Keratinocyte (primary cell): ENCODE results near the gene IL1RL2. TPM values are rescaled to one million over a fixed set of nuclear protein-coding genes. Genes with fewer than 3 reads are reported as not detected.

Source experiments
- DNase-seq: peaks from one replicate; pipeline ENCODE4 v3.0.0-alpha.2; 2011; ENCODE audit warnings: low read depth, missing footprints, low spot score
- FAIRE-seq: peaks from 2 replicates; lab custom pipeline; 2011; peaks lifted over from hg19 to GRCh38; lab: Jason Lieb, UNC
- H2AFZ ChIP-seq: 2 replicates; pipeline ENCODE4 v1.6.0; 2012; ENCODE audit warnings: low read length, control low read depth, inconsistent platforms; ENCODE audit not compliant: control insufficient read depth
- H3K27ac ChIP-seq: 2 replicates; pipeline ENCODE4 v1.5.1; 2011; ENCODE audit warnings: low read length; ENCODE audit not compliant: control insufficient read depth, insufficient read depth
- H3K27me3 ChIP-seq: 3 replicates; pipeline ENCODE4 v1.6.0; 2011; ENCODE audit warnings: low read length; ENCODE audit not compliant: control insufficient read depth, insufficient read depth; ENCODE audit errors: extremely low read depth
- H3K36me3 ChIP-seq, 2 experiments: 2 replicates in 1 of 2; 3 replicates in 1 of 2; pipeline ENCODE4 v1.5.1; 2011; ENCODE audit warnings: low read length in 2 of 2, mild to moderate bottlenecking in 1 of 2; ENCODE audit not compliant: control insufficient read depth in 2 of 2, insufficient read depth in 2 of 2; ENCODE audit errors: extremely low read depth in 1 of 2
- H3K4me1 ChIP-seq: 3 replicates; pipeline ENCODE4 v1.5.1; 2011; ENCODE audit warnings: low read length; ENCODE audit not compliant: control insufficient read depth, insufficient read depth; ENCODE audit errors: extremely low read depth
- H3K4me2 ChIP-seq: 3 replicates; pipeline ENCODE4 v1.6.0; 2011; ENCODE audit warnings: low read depth, low read length; ENCODE audit not compliant: control insufficient read depth, insufficient read depth; ENCODE audit errors: extremely low read depth
- H3K4me3 ChIP-seq, 3 experiments: fragments of 200-600 bp in 1 of 3; sonication (generic) in 1 of 3; 2 replicates in 2 of 3; 3 replicates in 1 of 3; pipeline ENCODE4 v1.5.1; 2011 to 2016; ENCODE audit warnings: low read length in 3 of 3, mild to moderate bottlenecking in 3 of 3, control low read depth in 2 of 3, inconsistent platforms in 1 of 3, low read depth in 1 of 3, mixed read lengths in 1 of 3, mixed run types in 1 of 3, moderate library complexity in 1 of 3; ENCODE audit not compliant: control insufficient read depth in 2 of 3, insufficient read depth in 2 of 3; ENCODE audit errors: extremely low read depth in 1 of 3
- H3K79me2 ChIP-seq: 2 replicates; pipeline ENCODE4 v1.6.0; 2012; ENCODE audit warnings: low read length; ENCODE audit not compliant: control insufficient read depth, insufficient read depth
- H3K9ac ChIP-seq: 3 replicates; pipeline ENCODE4 v1.6.0; 2011; ENCODE audit warnings: low read length; ENCODE audit not compliant: control insufficient read depth, insufficient read depth; ENCODE audit errors: extremely low read depth
- H3K9me1 ChIP-seq: 3 replicates; pipeline ENCODE4 v1.6.0; 2011; ENCODE audit warnings: low read length; ENCODE audit not compliant: control insufficient read depth, insufficient read depth; ENCODE audit errors: extremely low read depth
- H3K9me3 ChIP-seq: 2 replicates; pipeline ENCODE4 v1.5.1; 2012; ENCODE audit warnings: low read depth, low read length; ENCODE audit not compliant: control insufficient read depth
- H4K20me1 ChIP-seq: 3 replicates; pipeline ENCODE4 v1.6.0; 2011; ENCODE audit warnings: low read length; ENCODE audit not compliant: control insufficient read depth, insufficient read depth; ENCODE audit errors: extremely low read depth
- EZH2 ChIP-seq: IDR thresholded peaks from one replicate; pipeline ENCODE4 v1.6.1; 2012; ENCODE audit warnings: inconsistent platforms, mild to moderate bottlenecking, low read length, moderate library complexity
- dilution Hi-C: fragments of 300-500 bp; cut with MboI; formaldehyde crosslinking; loops from one replicate; pipeline ENCODE4 v1.7.0; 2020; ENCODE audit warnings: low sequenced_read_pairs; ENCODE audit not compliant: extremely low pct_ligation_motif_present
- polyA plus RNA-seq, 5 experiments: library from polyadenylated mRNA; depleted of rRNA in 3 of 5; stranded (reverse) in 3 of 5; stranded (forward) in 1 of 5; unstranded in 1 of 5; fragments of >200 nt; gene quantifications; 1 replicate in 1 of 5; 2 replicates in 3 of 5; 3 replicates in 1 of 5; pipeline versions ENCODE4 v1.2.1 to v1.2.3, GENCODE V29; 2011 to 2012; ENCODE audit warnings: missing spikeins in 2 of 5, low read depth in 1 of 5, low replicate concordance in 1 of 5
- TF ChIP-seq, protein P1 (sequence below), 3 experiments: IDR thresholded peaks in 1 of 3; conservative IDR thresholded peaks in 1 of 3; optimal IDR thresholded peaks in 1 of 3; 2 replicates in 2 of 3; 3 replicates in 1 of 3; pipeline versions ENCODE3 to v1.5.1; 2011; ENCODE audit warnings: low read length in 3 of 3, mild to moderate bottlenecking in 3 of 3, moderate library complexity in 2 of 3, control low read depth in 1 of 3, inconsistent platforms in 1 of 3; ENCODE audit not compliant: insufficient read depth in 2 of 3; ENCODE audit errors: extremely low read depth in 1 of 3

The IL1RL2 gene
- polyA plus RNA-seq, 1 donor (not counting 4 experiments of a cell fraction or from before 2014, with no cell fraction given): 1.5 TPM

DNA sequence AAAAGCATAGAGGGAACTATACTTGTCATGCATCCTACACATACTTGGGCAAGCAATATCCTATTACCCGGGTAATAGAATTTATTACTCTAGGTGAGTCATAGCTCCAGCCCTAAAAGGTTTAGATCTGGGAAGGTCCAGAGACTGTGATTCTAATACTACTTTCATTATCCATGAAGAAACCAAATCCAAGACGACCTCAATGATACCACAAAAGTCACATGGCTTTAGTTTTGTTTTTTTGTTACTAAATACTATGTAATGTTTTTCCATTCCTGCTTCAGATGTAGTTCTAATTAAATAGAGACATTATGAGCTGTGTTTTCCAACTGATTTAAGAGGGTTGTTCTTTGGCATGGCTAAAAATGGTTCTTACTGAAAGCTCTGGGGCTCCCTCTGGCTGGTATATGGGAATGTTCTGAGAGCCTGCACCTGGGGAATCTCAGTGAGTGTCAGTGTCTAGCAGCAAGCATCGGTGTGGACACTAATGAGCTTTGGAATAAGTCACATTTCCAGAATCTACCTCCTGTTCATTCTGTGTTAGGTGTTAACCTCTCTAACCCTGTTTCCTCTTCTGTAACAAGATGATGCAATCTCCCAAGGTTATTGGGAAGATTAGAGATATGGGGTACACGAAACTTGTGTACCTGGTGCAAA lies 20.5 kb upstream of the IL1RL2 start:
- dilution Hi-C loops: loop anchor here (25.0 kb wide), 1 partner anchor 154 kb away; no protein-coding TSS in a partner anchor
- no peaks in the 10 kb centered on the region for H3K79me2 ChIP-seq
- H3K27ac ChIP-seq: peak overlapping the region; percentile 8

DNA sequence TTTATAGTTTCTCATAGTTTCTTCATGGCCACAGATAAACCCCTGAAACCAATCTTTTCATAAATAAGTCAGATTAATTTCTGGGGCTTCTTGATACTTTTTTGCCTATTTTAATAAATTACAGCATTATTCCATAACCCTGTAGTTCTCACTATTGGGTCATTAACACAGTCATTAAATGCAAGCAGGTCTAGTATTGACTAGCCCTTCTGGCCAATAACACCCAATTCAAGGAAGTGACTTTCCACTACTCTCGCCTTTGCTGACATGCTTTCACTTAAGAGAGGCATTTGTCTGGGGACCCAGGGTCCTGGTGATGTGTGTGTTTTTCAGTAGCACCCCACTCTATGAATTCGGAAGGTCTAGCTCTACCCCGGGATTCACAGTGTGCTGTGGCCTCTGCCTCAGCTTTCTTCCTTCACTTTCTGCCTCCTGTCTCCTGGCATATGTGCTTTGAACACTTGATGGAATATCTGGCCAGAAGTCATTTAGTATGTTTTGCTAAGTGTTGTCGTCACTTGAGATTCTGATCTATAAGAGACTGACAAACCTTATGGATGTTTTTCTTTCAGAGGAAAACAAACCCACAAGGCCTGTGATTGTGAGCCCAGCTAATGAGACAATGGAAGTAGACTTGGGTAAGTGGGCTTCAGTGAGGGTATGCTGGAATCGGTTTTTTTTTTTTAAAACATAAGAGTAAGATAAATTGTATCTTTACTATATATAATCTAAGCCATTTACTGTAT lies 18.6 kb upstream of the IL1RL2 start:
- no peak for DNase-seq
- Histone ChIP-seq H4K20me1 (no peaks in the 10 kb centered on the region), H3K9me3 (no peaks in the 10 kb centered on the region), H3K9ac (no peak overlapping the region), H3K4me1 (peaks cover 8% of the 10 kb centered on the region), H3K9me1 (no peaks in the 10 kb centered on the region), H3K36me3 (peaks cover 0 to 3% of the 10 kb centered on the region in 2 experiments), H2AFZ (no peak overlapping the region), H3K4me3 (no peak overlapping the region), H3K27ac (no peak overlapping the region), H3K27me3 (no peaks in the 10 kb centered on the region), H3K79me2 (no peaks in the 10 kb centered on the region), H3K4me2 (no peak overlapping the region)
- FAIRE-seq: no peak
- TF ChIP-seq, protein P1, sequence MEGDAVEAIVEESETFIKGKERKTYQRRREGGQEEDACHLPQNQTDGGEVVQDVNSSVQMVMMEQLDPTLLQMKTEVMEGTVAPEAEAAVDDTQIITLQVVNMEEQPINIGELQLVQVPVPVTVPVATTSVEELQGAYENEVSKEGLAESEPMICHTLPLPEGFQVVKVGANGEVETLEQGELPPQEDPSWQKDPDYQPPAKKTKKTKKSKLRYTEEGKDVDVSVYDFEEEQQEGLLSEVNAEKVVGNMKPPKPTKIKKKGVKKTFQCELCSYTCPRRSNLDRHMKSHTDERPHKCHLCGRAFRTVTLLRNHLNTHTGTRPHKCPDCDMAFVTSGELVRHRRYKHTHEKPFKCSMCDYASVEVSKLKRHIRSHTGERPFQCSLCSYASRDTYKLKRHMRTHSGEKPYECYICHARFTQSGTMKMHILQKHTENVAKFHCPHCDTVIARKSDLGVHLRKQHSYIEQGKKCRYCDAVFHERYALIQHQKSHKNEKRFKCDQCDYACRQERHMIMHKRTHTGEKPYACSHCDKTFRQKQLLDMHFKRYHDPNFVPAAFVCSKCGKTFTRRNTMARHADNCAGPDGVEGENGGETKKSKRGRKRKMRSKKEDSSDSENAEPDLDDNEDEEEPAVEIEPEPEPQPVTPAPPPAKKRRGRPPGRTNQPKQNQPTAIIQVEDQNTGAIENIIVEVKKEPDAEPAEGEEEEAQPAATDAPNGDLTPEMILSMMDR (optimal IDR thresholded peaks at IDR 0.05 in 1 of 3, IDR thresholded peaks at IDR 0.05 in 1 of 3, conservative IDR thresholded peaks at IDR 0.05 in 1 of 3; ENCODE audit: extremely low read depth in 1 of 3, insufficient read depth in 2 of 3, low read length in 3 of 3): no peak
- TF ChIP-seq EZH2: no peak
- dilution Hi-C loops: loop anchor here (25.0 kb wide), 1 partner anchor 156 kb away; no protein-coding TSS in a partner anchor

More for the DNA sequence above, 20.5 kb upstream of the IL1RL2 start:
- DNase-seq (no peak), FAIRE-seq (peak; percentile 57)
- H3K27me3 ChIP-seq: no peaks in the 10 kb centered on the region
- H3K4me2 ChIP-seq: peak overlapping the region; percentile 9
- peaks cover 14% of the 10 kb centered on the region for H3K4me1 ChIP-seq
- H3K4me3 ChIP-seq: peak overlapping the region in 1 of 3 experiments; percentile 21
- no peaks in the 10 kb centered on the region for H3K9me1 ChIP-seq
- peak overlapping the region; percentile 49 for H2AFZ ChIP-seq
- peaks cover 0 to 3% of the 10 kb centered on the region in 2 experiments for H3K36me3 ChIP-seq
- no peak overlapping the region for H3K9ac ChIP-seq
- no peaks in the 10 kb centered on the region for H3K9me3 ChIP-seq
- TF ChIP-seq, protein P1 (optimal IDR thresholded peaks at IDR 0.05 in 1 of 3, IDR thresholded peaks at IDR 0.05 in 1 of 3, conservative IDR thresholded peaks at IDR 0.05 in 1 of 3; ENCODE audit: extremely low read depth in 1 of 3, insufficient read depth in 2 of 3, low read length in 3 of 3): peak; percentile 47 to 52 (median 50)
- no peak for TF ChIP-seq EZH2
- H4K20me1 ChIP-seq: no peaks in the 10 kb centered on the region
